GM23248 (cell line): ENCODE data around the gene FGF2. TPM values are rescaled to one million over a fixed set of nuclear protein-coding genes. Genes with fewer than 3 reads are reported as not detected.

Source experiments
- DNase-seq: peaks from one replicate; pipeline ENCODE4 v3.0.0-alpha.2; 2015
- H2AFZ ChIP-seq: fragments of 200-600 bp; sonication (generic); 2 replicates; pipeline ENCODE4 v1.6.1; 2016; ENCODE audit warnings: antibody characterized with exemption
- H3F3A ChIP-seq: fragments of 200-600 bp; sonication (generic); 2 replicates; pipeline ENCODE4 v1.6.1; 2016; ENCODE audit warnings: mild to moderate bottlenecking, antibody characterized with exemption, mixed run types; ENCODE audit not compliant: insufficient read depth
- H3K27ac ChIP-seq: fragments of 200-600 bp; sonication (generic); 2 replicates; pipeline ENCODE4 v1.5.1; 2016; ENCODE audit warnings: mild to moderate bottlenecking
- H3K27me3 ChIP-seq: fragments of 200-600 bp; sonication (generic); replicated peaks from 2 replicates; pipeline ENCODE4 v1.6.1; 2016; ENCODE audit warnings: mild to moderate bottlenecking; ENCODE audit not compliant: insufficient read depth
- H3K36me3 ChIP-seq: fragments of 200-600 bp; sonication (generic); 2 replicates; pipeline ENCODE4 v1.6.1; 2016; ENCODE audit warnings: low read depth, mild to moderate bottlenecking
- H3K4me1 ChIP-seq: fragments of 200-600 bp; sonication (generic); 2 replicates; pipeline ENCODE4 v1.6.1; 2016; ENCODE audit warnings: mild to moderate bottlenecking; ENCODE audit not compliant: insufficient read depth
- H3K4me2 ChIP-seq: fragments of 200-600 bp; sonication (generic); one replicate; pipeline ENCODE4 v1.6.1; 2016; ENCODE audit warnings: mild to moderate bottlenecking; ENCODE audit not compliant: unreplicated experiment
- H3K4me3 ChIP-seq: fragments of 200-600 bp; sonication (generic); 2 replicates; pipeline ENCODE4 v1.5.1; 2016; ENCODE audit warnings: mild to moderate bottlenecking
- H3K79me2 ChIP-seq: fragments of 200-600 bp; sonication (generic); 2 replicates; pipeline ENCODE4 v1.6.1; 2016; ENCODE audit warnings: mild to moderate bottlenecking; ENCODE audit not compliant: insufficient read depth
- H3K9ac ChIP-seq: fragments of 200-600 bp; sonication (generic); 2 replicates; pipeline ENCODE4 v1.6.1; 2016; ENCODE audit warnings: mild to moderate bottlenecking
- H3K9me2 ChIP-seq: fragments of 200-600 bp; sonication (generic); 2 replicates; pipeline ENCODE4 v1.6.1; 2016; ENCODE audit warnings: mixed run types, mild to moderate bottlenecking, moderate library complexity; ENCODE audit not compliant: insufficient read depth
- H3K9me3 ChIP-seq: fragments of 200-600 bp; sonication (generic); one replicate; pipeline ENCODE4 v1.6.1; 2017; ENCODE audit warnings: low read depth
- H4K20me1 ChIP-seq: fragments of 200-600 bp; sonication (generic); 2 replicates; pipeline ENCODE4 v1.6.0; 2016; ENCODE audit not compliant: insufficient read depth
- EZH2 ChIP-seq: fragments of 200-600 bp; sonication (generic); IDR thresholded peaks from 2 replicates; pipeline ENCODE4 v1.6.1; 2018; ENCODE audit warnings: antibody characterized with exemption, mild to moderate bottlenecking; ENCODE audit not compliant: insufficient read depth, poor library complexity, severe bottlenecking
- EZH2phosphoT487 ChIP-seq: fragments of 200-600 bp; sonication (generic); IDR thresholded peaks from 2 replicates; pipeline ENCODE4 v1.6.1; 2018; ENCODE audit warnings: antibody characterized with exemption, moderate library complexity, mild to moderate bottlenecking, low read depth; ENCODE audit not compliant: insufficient read depth
- WGBS, 2 experiments: methylation state at CpG; one replicate each; pipeline ENCODE4 v1.1.6; 2015 to 2017; ENCODE audit warnings: low lambda C conversion rate in 2 of 2, low coverage in 1 of 2; ENCODE audit errors: missing lambda C conversion rate in 2 of 2; 5-methylcytosine and 5-hydroxymethylcytosine counted together
- in situ Hi-C: fragments of 300-500 bp; cut with MboI; formaldehyde crosslinking; loops from 2 replicates; pipeline ENCODE4 v1.15.0; 2020
- polyA plus RNA-seq: library from polyadenylated mRNA; unstranded; fragments of >200 nt; fragmentation: Nextera tagmentation; extraction: Ambion mirVana; gene quantifications from 2 replicates; pipeline ENCODE4 v1.2.1, GENCODE V29; 2016
- total RNA-seq: library from RNA; depleted of rRNA; stranded (reverse); fragments of >200 nt; shearing (Covaris generic); gene quantifications from 2 replicates; pipeline ENCODE4 v1.2.3, GENCODE V29; 2014

FGF2 gene
- total and polyA plus RNA-seq, 2 experiments from 2014 or later = 36.9 to 306 TPM

- H3K9me2 ChIP-seq = no peaks in the 10 kb centered on the region; the same call in 1 of the 2 replicates
- in situ Hi-C loops = no loop called here
- peaks cover 21% of the 10 kb centered on the region for H3K4me1 ChIP-seq
- no peak for DNase-seq
- peak overlapping the region; percentile 43; the same call in 1 of the 2 replicates for H2AFZ ChIP-seq
- H3K4me2 ChIP-seq = no peak overlapping the region
- peaks cover 19% of the 10 kb centered on the region for H3F3A ChIP-seq
- TF ChIP-seq EZH2phosphoT487 (no peak), EZH2 (no peak)
- H3K9ac ChIP-seq = no peak overlapping the region
- H3K4me3 ChIP-seq = no peak overlapping the region
- no peaks in the 10 kb centered on the region for H3K36me3 ChIP-seq
- peaks cover 14% of the 10 kb centered on the region for H3K79me2 ChIP-seq
- no peak overlapping the region for H3K27ac ChIP-seq
- no peaks in the 10 kb centered on the region for H3K9me3 ChIP-seq
- H3K27me3 ChIP-seq = no peaks in the 10 kb centered on the region
- no peaks in the 10 kb centered on the region for H4K20me1 ChIP-seq
- WGBS, 2 experiments = 80 to 92% methylated on average over 1 of the region's 1 CpG
Measured at GRCh38 chr4:122787940-122788339, 38.7 kb upstream of the FGF2 start.

GRCh38 chr4:122788935-122789334 is 37.7 kb upstream of the FGF2 start:
- H3K36me3 ChIP-seq = no peaks in the 10 kb centered on the region
- no peak for DNase-seq
- WGBS, 2 experiments = 96 to 98% methylated on average over 4 of the region's 4 CpGs
- no peaks in the 10 kb centered on the region; the same call in 1 of the 2 replicates for H3K9me2 ChIP-seq
- H3F3A ChIP-seq = peaks cover 19% of the 10 kb centered on the region
- H2AFZ ChIP-seq = no peak overlapping the region
- H3K27ac ChIP-seq = no peak overlapping the region
- no peaks in the 10 kb centered on the region for H4K20me1 ChIP-seq
- peaks cover 14% of the 10 kb centered on the region for H3K79me2 ChIP-seq
- no peak overlapping the region for H3K4me2 ChIP-seq
- no peaks in the 10 kb centered on the region for H3K9me3 ChIP-seq
- in situ Hi-C loops = no loop called here
- no peak overlapping the region for H3K9ac ChIP-seq
- H3K4me1 ChIP-seq = peaks cover 23% of the 10 kb centered on the region
- TF ChIP-seq EZH2 (no peak), EZH2phosphoT487 (no peak)
- no peak overlapping the region for H3K4me3 ChIP-seq
- H3K27me3 ChIP-seq = no peaks in the 10 kb centered on the region

GRCh38 chr4:122793811-122794210 is 32.8 kb upstream of the FGF2 start:
- no peaks in the 10 kb centered on the region for H3K36me3 ChIP-seq
- no peaks in the 10 kb centered on the region for H3K79me2 ChIP-seq
- peaks cover 39% of the 10 kb centered on the region for H3F3A ChIP-seq
- H3K4me1 ChIP-seq = peaks cover 38% of the 10 kb centered on the region
- in situ Hi-C loops = no loop called here
- no peaks in the 10 kb centered on the region; the same call in 1 of the 2 replicates for H3K9me2 ChIP-seq
- H3K9me3 ChIP-seq = no peaks in the 10 kb centered on the region
- TF ChIP-seq EZH2phosphoT487 (no peak), EZH2 (no peak)
- H3K27me3 ChIP-seq = no peaks in the 10 kb centered on the region
- H3K4me3 ChIP-seq = no peak overlapping the region
- H3K27ac ChIP-seq = peak overlapping the region; percentile 55
- DNase-seq = peak; percentile 58
- peak overlapping the region; percentile 21 for H3K4me2 ChIP-seq
- no peaks in the 10 kb centered on the region for H4K20me1 ChIP-seq
- H3K9ac ChIP-seq = no peak overlapping the region
- 0 out of 2 replicates have a peak overlapping the region, but pooled peaks have one; percentile 25 for H2AFZ ChIP-seq

- Histone ChIP-seq H3K36me3 (no peaks in the 10 kb centered on the region), H3K4me3 (0 out of 2 replicates have a peak overlapping the region, but pooled peaks have one; percentile 65), H3F3A (peaks cover 47% of the 10 kb centered on the region), H3K9ac (peak overlapping the region; percentile 80; the same call in 1 of the 2 replicates), H3K9me2 (no peaks in the 10 kb centered on the region; the same call in 1 of the 2 replicates), H3K27ac (peak overlapping the region; percentile 94), H3K4me2 (peak overlapping the region; percentile 78), H3K27me3 (no peaks in the 10 kb centered on the region), H4K20me1 (no peaks in the 10 kb centered on the region), H3K4me1 (peaks cover 45% of the 10 kb centered on the region), H3K79me2 (peaks cover 11% of the 10 kb centered on the region; the same call in 1 of the 2 replicates), H2AFZ (peak overlapping the region; percentile 51), H3K9me3 (no peaks in the 10 kb centered on the region)
- no peak for TF ChIP-seq EZH2phosphoT487
- no peak for TF ChIP-seq EZH2
- DNase-seq = peak; percentile 68
- WGBS, 2 experiments = 35 to 41% methylated on average over 4 of the region's 4 CpGs
- in situ Hi-C loops = no loop called here
Measured at GRCh38 chr4:122796801-122797404, 29.7 kb upstream of the FGF2 start.
